HAP-1 (cell line): Measurements from ENCODE around the gene FPR2.
"Not testable (repeated sequence)": the region's sequence is repeated elsewhere in the genome, so short reads cannot be mapped to it uniquely, and the experiment has no call there.

Source experiments
- DNase-seq, 2 experiments: peaks; one replicate each; pipeline ENCODE4 v3.0.0-alpha.2; 2016 to 2020; ENCODE audit warnings: low spot score in 2 of 2
- H3K27me3 ChIP-seq: fragments of 250-450 bp; sonication (Bioruptor Pico); 2 replicates; pipeline ENCODE4 v1.5.1; 2020; ENCODE audit warnings: low read depth, mild to moderate bottlenecking, moderate library complexity
- H3K36me3 ChIP-seq: fragments of 250-450 bp; sonication (Bioruptor Pico); replicated peaks from 2 replicates; pipeline ENCODE4 v1.5.1; 2020; ENCODE audit warnings: mild to moderate bottlenecking
- H3K4me1 ChIP-seq: fragments of 250-450 bp; sonication (Bioruptor Pico); 2 replicates; pipeline ENCODE4 v1.5.1; 2020; ENCODE audit warnings: mild to moderate bottlenecking
- H3K4me3 ChIP-seq: fragments of 250-450 bp; sonication (Bioruptor Pico); 2 replicates; pipeline ENCODE4 v1.5.1; 2020; ENCODE audit warnings: mild to moderate bottlenecking, moderate library complexity
- H3K9me3 ChIP-seq: fragments of 250-450 bp; sonication (Bioruptor Pico); 2 replicates; pipeline ENCODE4 v1.5.1; 2020; ENCODE audit warnings: mild to moderate bottlenecking, moderate library complexity
- in situ Hi-C: fragments of 300-500 bp; cut with MboI; formaldehyde crosslinking; loops from 3 replicates; pipeline ENCODE4 v1.14.3; 2020; ENCODE audit warnings: low sequenced_read_pairs, inconsistent platforms, mixed read lengths

The FPR2 gene

DNA sequence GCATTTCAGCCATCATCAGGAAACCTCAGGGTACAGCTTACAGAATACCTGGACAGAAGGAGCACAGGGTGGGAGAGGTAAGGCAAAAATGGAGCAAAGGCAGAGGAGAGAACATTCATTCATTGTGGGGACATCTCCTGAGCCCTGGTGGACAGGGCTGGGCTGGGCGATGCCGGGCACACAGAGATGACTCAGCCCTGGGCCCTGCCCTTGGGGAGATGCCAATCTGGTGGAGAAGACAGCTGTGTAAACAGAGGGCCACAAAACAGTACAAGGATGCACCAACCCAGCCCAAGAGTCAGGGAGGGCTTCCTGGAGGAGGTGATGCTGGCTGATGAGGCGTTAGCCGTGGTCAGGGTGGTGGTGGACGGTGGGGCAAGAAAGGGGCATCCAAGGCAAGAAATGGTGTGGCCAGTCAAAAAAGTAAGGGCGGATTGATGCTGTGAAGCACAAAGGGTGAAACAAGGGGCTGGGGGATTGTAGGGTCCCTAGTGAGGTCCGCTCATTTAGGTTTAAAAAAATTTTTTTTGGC, 33.6 kb upstream of the FPR2 start:
- H3K27me3 ChIP-seq: peaks cover 9% of the 10 kb centered on the region
- DNase-seq: no peak
- in situ Hi-C loops: no loop called here
- no peaks in the 10 kb centered on the region for H3K9me3 ChIP-seq
- H3K36me3 ChIP-seq: no peaks in the 10 kb centered on the region
- H3K4me3 ChIP-seq: no peak overlapping the region
- H3K4me1 ChIP-seq: no peaks in the 10 kb centered on the region

DNA sequence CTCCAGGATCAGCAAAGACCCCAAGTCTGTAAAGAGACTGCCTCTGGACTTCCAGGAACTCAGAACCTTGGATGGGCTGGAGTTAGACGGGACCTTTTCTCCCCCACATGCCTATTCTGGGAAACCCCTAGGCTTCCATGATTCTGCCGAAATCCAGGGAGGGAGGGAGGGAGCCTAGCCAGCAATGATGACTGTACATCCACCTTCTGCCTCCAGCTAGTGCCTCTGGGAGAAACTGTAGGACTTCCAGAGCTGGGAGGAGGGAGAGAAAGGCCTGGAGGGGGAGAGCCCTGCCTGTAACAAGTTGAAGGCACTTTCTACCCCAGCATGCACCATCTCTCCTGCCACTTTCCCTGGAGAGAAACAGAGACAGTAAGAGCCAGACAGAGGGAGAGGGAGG, 31.2 kb upstream of the FPR2 start:
- DNase-seq: no peak

DNA sequence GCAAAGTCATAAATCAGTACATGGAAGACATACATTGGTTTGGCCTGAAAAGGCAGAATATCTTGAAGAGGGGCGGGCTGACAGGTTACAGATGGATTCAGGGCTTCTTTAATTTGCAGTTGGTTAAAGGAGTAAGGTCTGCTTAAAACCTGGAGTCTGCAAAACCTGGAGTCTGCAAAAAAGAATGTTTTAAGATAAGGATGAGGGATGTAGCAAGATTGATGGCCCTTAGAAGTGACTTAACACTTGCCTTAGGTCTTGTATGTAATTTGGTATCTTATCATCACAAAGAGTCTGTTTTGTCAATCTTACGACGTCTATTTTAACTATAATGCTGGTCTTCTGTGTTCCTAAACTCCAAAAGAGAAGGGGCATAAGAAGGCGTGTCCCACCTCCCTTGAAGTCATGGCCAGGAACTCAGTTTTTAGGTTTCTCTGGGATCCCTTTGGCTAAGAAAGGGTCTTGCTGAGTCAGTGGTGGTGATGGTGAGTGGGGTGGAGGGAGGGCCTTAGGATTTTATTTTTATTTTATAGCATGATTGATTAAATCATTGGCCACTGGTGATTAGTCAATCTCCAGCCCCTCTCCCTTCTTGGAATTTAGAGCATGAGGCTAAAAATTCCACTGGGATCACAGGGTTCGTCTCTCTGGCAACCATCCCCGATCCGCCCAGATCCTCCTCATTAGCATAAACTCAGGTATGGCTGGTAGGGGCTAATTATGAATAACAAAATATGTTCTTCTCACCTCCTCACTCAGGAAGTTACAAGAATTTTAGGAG, 27.0 kb upstream of the FPR2 start:
- DNase-seq: no peak
- no peak overlapping the region for H3K4me3 ChIP-seq
- in situ Hi-C loops: no loop called here

More for the DNA sequence above, 31.2 kb upstream of the FPR2 start:
- Histone ChIP-seq H3K9me3 (no peaks in the 10 kb centered on the region), H3K4me1 (no peaks in the 10 kb centered on the region), H3K36me3 (no peaks in the 10 kb centered on the region), H3K27me3 (peaks cover 5% of the 10 kb centered on the region), H3K4me3 (no peak overlapping the region)
- in situ Hi-C loops: no loop called here

DNA sequence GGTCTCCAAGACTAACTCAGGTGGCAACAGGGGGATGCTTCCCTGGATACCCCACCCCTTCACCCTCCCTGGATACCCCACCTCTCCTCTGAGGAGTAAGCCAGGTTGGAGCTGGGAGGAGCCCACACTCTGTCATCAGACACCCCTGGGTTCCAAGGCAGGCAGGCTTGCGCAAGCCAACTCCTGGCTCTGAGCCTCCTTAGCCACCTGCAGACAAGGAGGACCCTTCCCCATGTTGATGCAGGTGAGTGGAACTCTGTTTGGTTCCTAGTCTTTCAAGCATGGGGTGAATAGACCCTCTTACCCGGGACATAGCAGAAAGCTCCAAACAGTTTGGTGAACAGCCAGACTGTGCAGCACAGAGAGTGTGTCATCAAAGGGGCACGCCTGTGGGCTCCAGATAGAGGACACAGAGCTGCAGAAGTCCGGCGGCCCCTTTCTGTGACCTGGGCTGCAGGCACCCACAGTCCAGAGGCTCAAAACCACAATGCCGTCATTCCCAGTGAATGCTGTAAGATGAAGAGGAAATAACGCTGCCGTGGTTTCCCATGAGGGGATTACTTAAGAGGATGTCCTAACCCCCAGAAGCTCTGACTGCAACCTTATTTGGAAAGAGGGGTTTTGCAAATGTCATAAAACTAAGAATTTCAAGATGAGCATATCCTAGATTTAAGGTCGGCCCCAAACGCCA, 25.1 kb upstream of the FPR2 start:
- Histone ChIP-seq H3K9me3 (no peaks in the 10 kb centered on the region), H3K4me1 (no peaks in the 10 kb centered on the region), H3K27me3 (no peaks in the 10 kb centered on the region), H3K4me3 (no peak overlapping the region), H3K36me3 (no peaks in the 10 kb centered on the region)
- no peak for DNase-seq
- in situ Hi-C loops: no loop called here

More for the DNA sequence above, 27.0 kb upstream of the FPR2 start:
- no peaks in the 10 kb centered on the region for H3K9me3 ChIP-seq
- H3K4me1 ChIP-seq: no peaks in the 10 kb centered on the region
- H3K36me3 ChIP-seq: no peaks in the 10 kb centered on the region
- no peaks in the 10 kb centered on the region for H3K27me3 ChIP-seq

DNA sequence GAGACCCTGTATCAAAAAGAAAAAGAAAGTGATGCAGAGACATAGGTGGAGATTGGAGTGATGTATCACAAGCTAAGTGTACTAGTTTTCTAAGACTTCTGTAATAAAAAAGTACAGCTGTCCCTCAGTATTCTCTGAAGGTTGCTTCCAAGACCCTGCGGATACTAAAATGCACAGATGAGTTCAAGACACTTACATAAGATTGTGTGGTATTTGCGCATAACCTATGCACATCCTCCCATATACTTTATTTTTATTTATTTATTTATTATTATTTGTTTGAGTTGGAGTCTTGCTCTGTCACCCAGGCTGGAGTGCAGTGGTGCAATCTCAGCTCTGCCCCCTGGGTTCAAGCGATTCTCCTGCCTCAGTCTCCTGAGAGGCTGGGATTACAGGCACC, 23.6 kb upstream of the FPR2 start:
- Histone ChIP-seq H3K36me3 (no peaks in the 10 kb centered on the region), H3K27me3 (no peaks in the 10 kb centered on the region), H3K4me1 (no peaks in the 10 kb centered on the region), H3K9me3 (no peaks in the 10 kb centered on the region), H3K4me3 (no peak overlapping the region)
- no peak for DNase-seq
- in situ Hi-C loops: no loop called here

DNA sequence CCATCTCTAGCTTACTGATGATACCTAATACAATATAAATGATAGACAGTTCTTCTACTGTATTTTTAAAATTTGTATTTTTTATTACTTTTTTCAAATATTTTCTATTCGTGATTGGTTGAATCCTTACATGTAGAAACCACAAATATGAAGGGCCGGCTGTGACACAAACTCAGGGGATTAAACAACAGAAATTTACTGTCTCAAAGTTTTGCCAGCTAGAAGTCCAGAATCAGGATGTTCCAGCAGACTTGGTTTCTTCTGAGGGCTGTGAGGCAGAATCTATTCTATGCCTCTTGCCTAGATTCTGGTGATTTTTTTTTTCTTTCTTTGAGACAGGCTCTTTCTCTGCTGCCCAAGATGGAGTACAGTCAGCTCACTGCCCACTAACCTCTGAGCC, 23.1 kb upstream of the FPR2 start:
- no peaks in the 10 kb centered on the region for H3K9me3 ChIP-seq
- DNase-seq: no peak
- in situ Hi-C loops: no loop called here

DNA sequence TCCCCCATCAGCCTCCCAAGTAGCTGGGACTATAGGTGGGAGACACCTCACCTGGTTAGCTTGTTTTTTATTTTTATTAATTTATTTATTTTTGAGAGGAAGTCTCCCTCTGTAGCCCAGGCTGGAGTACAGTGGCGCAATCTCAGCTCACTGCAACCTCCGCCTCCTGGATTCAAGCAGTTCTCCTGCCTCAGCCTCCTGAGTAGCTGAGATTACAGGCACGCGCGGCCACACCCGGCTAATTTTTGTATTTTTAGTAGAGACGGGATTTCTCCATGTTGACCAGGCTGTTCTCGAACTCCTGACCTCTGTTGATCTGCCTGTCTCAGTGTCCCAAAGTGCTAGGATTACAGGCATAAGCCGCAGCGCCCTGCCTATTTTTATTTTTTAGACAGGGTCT, 22.5 kb upstream of the FPR2 start:
- H3K9me3 ChIP-seq, H3K4me1 ChIP-seq, H3K36me3 ChIP-seq, in situ Hi-C loops, DNase-seq, H3K27me3 ChIP-seq, H3K4me3 ChIP-seq: not testable (repeated sequence)

More for the DNA sequence above, 23.1 kb upstream of the FPR2 start:
- no peaks in the 10 kb centered on the region for H3K36me3 ChIP-seq
- H3K4me1 ChIP-seq: no peaks in the 10 kb centered on the region
- H3K27me3 ChIP-seq: no peaks in the 10 kb centered on the region
- no peak overlapping the region for H3K4me3 ChIP-seq

DNA sequence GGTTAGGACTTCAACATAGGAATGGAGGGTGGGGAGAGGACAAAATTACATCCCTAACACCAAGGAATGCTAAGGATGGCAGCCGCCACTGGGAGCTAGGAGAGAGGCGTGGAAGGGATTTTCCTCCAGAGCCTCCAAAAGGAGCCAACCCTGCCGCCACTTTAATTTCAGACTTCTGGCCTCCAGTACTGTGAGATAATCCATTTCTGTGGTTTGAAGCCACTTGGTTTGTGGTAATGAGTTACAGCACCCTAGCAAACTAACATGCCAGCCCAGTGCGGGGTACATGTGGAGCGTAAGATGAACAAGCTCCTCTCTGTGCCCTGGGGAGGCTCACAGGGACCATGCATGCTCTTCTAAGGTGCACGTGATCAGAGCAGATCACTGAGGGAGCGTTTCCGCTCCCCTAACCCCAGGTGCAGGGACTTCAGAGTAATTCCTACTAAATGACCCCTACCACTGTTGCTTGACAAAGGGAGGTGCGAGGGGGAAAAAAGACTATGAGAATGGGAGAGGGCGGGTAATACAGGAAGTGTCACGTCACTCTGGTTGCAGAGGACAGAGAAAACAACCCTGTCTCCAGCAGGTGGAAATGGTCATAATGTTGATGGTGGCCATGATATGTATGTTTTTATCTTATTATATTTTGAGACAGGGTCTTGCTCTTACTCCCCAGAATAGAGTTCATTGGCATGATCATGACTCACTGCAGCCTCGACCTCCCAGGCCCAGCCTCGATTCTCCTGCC, 21.3 kb upstream of the FPR2 start:
- no peaks in the 10 kb centered on the region for H3K27me3 ChIP-seq
- no peak for DNase-seq
- in situ Hi-C loops: no loop called here
- no peak overlapping the region for H3K4me3 ChIP-seq
- H3K9me3 ChIP-seq: no peaks in the 10 kb centered on the region
- no peaks in the 10 kb centered on the region for H3K4me1 ChIP-seq
- H3K36me3 ChIP-seq: no peaks in the 10 kb centered on the region

DNA sequence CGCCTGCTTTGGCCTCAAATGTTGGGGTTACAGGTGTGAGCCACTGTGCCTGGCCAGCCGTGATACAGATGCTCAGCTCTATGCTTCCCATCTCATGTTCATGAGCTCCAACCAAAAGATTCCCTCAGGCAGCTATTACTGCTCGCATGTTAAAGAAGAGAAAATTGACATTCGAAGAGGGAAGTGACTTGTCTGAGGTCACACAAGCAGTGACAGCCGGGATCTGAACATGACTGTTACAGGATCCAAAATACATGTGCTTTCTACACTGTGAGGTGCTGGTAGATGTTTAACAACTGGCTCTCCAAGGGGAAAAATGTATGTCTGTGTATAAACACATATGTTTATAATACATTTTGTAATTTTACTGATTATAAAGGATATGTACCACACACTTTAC, 20.6 kb upstream of the FPR2 start:
- H3K4me3 ChIP-seq: no peak overlapping the region
- no peaks in the 10 kb centered on the region for H3K4me1 ChIP-seq
- in situ Hi-C loops: no loop called here
- no peaks in the 10 kb centered on the region for H3K9me3 ChIP-seq
- no peaks in the 10 kb centered on the region for H3K27me3 ChIP-seq
- H3K36me3 ChIP-seq: no peaks in the 10 kb centered on the region
- DNase-seq: no peak

DNA sequence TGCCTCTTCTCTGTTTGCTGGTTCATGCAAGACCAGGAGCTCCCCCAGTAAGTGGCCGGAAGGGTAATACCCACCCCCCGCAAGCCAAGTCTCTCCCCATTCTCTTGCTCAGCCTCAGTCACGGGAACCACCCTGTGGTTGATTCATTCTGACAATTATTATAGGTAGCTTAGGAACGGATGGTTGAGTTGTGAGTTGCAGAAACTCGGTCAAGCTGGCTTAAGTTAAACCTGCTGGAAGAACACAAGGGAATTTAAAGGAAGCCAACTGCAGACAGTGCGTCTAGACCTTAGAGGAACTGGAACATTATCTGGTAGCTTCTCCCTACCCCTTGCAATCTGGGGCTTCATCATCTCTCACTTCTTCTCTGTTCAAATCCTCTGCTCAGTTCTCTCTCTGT, 18.2 kb upstream of the FPR2 start:
- DNase-seq: no peak
- Histone ChIP-seq H3K27me3 (no peaks in the 10 kb centered on the region), H3K4me1 (no peaks in the 10 kb centered on the region), H3K4me3 (no peak overlapping the region), H3K36me3 (no peaks in the 10 kb centered on the region), H3K9me3 (no peaks in the 10 kb centered on the region)
- in situ Hi-C loops: no loop called here

DNA sequence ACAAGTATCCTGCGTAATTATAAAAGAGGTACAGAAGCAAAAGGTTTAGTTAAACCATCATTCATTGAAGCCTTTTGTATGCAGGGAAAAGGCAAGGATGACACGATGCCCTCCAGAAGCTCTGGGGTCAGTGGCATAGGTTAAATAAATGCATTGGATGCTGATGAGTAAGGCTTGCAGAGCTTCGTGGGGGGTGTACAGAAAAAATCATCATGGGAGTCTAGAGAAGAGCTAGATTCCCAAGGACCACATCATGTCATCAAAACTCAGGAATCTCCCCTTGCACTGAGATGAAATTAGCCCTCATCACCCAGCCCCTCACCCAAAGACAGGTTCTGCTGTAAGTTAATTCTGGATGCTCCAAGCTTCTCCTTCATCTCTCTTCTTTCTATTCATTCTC, 17.6 kb upstream of the FPR2 start:
- no peaks in the 10 kb centered on the region for H3K4me1 ChIP-seq
- in situ Hi-C loops: no loop called here
- no peaks in the 10 kb centered on the region for H3K9me3 ChIP-seq
- no peaks in the 10 kb centered on the region for H3K27me3 ChIP-seq
- H3K36me3 ChIP-seq: no peaks in the 10 kb centered on the region
- no peak overlapping the region for H3K4me3 ChIP-seq
- DNase-seq: no peak

DNA sequence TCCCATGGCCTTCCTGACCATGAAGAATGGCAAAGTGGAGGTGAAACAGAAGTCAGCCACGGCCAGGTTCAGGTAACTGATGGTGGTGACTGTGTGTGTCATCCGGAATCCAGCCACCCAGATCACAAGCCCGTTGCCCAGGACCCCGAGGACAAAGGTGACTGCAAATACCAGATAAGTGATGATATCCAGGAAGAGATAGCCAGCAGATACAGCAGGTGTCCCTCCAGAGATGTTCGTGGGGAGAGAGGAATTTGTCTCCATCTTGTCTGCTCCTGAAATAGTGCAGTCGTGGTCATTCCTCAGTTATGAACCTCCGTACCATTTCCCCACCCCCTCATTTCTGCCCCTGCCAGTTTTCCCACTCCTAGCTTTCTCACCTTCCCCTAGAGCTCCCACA, 14.2 kb upstream of the FPR2 start:
- DNase-seq: no peak
- no peaks in the 10 kb centered on the region for H3K27me3 ChIP-seq
- H3K4me1 ChIP-seq: no peaks in the 10 kb centered on the region
- in situ Hi-C loops: no loop called here
- no peak overlapping the region for H3K4me3 ChIP-seq
- H3K36me3 ChIP-seq: no peaks in the 10 kb centered on the region
- no peaks in the 10 kb centered on the region for H3K9me3 ChIP-seq

DNA sequence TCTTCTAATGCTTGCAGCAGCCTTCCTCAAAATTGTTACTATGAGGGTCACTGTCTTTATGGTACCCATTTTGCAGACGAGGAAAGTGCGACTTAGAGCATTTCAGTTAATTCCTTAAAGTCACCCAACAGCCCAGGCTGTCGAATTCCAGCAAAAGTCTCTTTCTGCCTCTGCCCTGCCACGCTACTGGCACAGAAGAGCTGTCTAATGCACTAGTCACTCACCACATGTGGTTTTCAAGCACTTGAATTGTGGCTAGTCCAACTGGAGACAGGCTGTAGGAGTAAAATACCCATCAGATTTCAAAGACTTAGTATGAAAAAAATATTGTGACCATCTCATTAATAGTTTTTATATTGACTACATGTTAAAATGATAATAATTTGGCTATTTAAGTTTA, 11.0 kb upstream of the FPR2 start:
- in situ Hi-C loops: no loop called here
- Histone ChIP-seq H3K9me3 (no peaks in the 10 kb centered on the region), H3K36me3 (no peaks in the 10 kb centered on the region), H3K27me3 (no peaks in the 10 kb centered on the region), H3K4me1 (no peaks in the 10 kb centered on the region), H3K4me3 (no peak overlapping the region)
- no peak for DNase-seq
